ENCODE data around the gene CFB.

- TF ChIP-seq POLR2A (IDR thresholded peaks at IDR 0.05) (no peak), EP300 (IDR thresholded peaks at IDR 0.05) (no peak)
- TF ChIP-seq, protein P1, sequence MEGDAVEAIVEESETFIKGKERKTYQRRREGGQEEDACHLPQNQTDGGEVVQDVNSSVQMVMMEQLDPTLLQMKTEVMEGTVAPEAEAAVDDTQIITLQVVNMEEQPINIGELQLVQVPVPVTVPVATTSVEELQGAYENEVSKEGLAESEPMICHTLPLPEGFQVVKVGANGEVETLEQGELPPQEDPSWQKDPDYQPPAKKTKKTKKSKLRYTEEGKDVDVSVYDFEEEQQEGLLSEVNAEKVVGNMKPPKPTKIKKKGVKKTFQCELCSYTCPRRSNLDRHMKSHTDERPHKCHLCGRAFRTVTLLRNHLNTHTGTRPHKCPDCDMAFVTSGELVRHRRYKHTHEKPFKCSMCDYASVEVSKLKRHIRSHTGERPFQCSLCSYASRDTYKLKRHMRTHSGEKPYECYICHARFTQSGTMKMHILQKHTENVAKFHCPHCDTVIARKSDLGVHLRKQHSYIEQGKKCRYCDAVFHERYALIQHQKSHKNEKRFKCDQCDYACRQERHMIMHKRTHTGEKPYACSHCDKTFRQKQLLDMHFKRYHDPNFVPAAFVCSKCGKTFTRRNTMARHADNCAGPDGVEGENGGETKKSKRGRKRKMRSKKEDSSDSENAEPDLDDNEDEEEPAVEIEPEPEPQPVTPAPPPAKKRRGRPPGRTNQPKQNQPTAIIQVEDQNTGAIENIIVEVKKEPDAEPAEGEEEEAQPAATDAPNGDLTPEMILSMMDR (IDR thresholded peaks at IDR 0.05) = no peak
These were observed 49.4 kb upstream of the CFB start for GRCh38 chr6:31896493-31896855.

Data from suprapubic skin (tissue), 3 donors.